GM13977 (cell line): ENCODE data around the gene DMD.

ENCODE experiments used
- DNase-seq: peaks from one replicate; pipeline ENCODE4 v3.0.0; 2012; ENCODE audit warnings: low spot score
- in situ Hi-C: fragments of 300-500 bp; cut with MboI; formaldehyde crosslinking; loops from one replicate; pipeline ENCODE4 v1.12.0; 2022; ENCODE audit warnings: low sequenced_read_pairs, low pct_unique_long_range_greater_than_20kb, mixed read lengths, inconsistent platforms; ENCODE audit not compliant: unreplicated experiment
- TF ChIP-seq, protein P1 (sequence below): IDR thresholded peaks from 2 replicates; pipeline ENCODE4 v1.5.1; 2012; ENCODE audit warnings: mild to moderate bottlenecking, control low read depth; ENCODE audit not compliant: insufficient read depth; ENCODE audit errors: extremely low read depth, missing control alignments

Gene DMD

DNA sequence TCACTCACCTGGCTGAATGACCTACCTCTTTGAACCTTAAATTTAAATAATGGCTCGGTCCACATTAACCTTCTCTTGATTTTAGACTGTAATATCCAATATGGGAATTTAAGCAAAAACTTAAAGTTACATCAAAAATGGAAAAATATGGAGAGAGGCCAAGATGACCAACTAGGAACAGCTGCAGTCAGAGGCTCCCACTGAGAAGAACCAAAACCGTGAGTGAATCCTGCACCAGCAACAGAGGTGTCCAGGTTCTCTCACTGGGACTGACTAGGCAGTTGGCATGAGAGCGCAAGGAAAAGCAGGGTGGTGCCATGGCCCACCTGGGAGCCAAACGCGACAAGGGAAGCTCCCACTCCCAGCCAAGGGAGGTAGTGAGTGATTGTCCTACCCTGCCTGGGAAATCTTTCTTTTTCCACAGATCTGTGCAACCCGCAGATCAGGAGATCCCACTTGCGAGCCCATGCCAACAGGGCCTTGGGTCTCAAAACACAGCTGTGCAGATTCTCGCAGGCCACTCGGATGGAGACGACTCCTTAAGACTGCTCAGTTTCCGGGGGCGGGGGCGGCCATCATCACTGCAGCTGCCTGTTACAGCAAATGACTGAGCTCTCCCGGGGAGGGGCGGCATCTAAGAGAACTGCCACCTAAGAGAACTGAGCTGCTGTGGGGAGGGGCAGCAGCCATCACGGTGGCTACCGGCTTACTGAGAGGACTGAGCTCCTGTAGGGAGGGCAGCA is 343.4 kb downstream of the DMD start:
- in situ Hi-C loops: no loop called here
- TF ChIP-seq, protein P1, sequence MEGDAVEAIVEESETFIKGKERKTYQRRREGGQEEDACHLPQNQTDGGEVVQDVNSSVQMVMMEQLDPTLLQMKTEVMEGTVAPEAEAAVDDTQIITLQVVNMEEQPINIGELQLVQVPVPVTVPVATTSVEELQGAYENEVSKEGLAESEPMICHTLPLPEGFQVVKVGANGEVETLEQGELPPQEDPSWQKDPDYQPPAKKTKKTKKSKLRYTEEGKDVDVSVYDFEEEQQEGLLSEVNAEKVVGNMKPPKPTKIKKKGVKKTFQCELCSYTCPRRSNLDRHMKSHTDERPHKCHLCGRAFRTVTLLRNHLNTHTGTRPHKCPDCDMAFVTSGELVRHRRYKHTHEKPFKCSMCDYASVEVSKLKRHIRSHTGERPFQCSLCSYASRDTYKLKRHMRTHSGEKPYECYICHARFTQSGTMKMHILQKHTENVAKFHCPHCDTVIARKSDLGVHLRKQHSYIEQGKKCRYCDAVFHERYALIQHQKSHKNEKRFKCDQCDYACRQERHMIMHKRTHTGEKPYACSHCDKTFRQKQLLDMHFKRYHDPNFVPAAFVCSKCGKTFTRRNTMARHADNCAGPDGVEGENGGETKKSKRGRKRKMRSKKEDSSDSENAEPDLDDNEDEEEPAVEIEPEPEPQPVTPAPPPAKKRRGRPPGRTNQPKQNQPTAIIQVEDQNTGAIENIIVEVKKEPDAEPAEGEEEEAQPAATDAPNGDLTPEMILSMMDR: no peak

DNA sequence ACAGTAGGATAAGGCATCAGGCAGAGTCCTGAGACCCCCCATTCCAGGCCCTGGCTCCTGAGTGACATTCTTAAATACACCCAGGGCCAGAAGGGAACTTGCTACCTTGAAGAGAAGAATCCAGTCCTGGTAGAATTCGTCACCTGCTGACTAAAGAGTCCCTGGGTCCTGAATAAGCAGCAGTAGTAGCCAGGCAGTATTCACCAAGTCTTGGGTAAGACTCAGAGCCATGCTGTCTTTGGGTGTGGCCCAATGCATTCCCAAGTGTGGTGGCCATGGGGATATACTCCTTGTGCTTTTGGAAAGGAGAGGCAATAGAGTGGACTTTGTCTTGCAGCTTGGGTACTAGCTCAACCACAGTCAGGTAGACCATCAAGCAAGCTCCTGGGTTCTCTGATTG is 359.1 kb downstream of the DMD start:
- DNase-seq: no peak
- in situ Hi-C loops: no loop called here
- TF ChIP-seq, protein P1: no peak

More for the DNA sequence above, 343.4 kb downstream of the DMD start:
- no peak for DNase-seq

DNA sequence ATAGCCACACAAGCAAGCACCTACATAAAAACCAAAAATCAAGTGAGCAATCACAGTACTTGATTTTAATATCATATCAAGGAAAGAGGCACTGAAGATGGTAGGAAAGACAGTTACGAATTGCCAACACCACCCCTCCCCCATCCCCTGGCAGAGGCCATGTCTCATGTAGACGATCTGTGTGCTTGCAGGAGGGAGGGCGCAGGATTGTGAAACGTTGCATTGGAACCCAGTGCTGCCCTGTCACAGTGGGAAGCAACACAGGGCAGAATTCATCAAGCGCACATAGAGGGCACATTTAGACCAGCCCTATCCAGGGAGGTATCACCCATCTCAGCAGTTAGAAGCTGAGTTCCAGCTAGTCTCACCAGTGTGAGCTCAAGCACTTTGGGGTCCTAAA is 359.8 kb downstream of the DMD start:
- TF ChIP-seq, protein P1: no peak
- DNase-seq: no peak
- in situ Hi-C loops: no loop called here

DNA sequence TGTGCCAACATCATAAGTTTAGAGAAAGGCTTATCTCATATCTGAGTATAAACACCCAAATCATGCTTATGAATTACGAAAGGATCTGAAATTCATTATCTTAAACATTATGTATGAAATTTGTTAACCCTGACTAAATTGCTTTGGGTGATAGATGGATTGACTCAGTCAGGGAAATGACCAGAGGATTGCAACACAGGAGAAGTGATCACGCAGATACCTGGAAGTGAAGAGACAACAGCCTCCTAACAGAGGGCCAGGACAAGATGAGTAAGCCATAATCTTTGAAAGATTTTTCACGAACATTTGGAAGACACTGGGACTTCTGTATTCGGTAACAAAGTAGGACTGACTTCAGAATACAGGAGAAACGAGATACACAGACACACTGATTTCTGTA is 363.4 kb downstream of the DMD start:
- no peak for DNase-seq
- TF ChIP-seq, protein P1: no peak
- in situ Hi-C loops: no loop called here

DNA sequence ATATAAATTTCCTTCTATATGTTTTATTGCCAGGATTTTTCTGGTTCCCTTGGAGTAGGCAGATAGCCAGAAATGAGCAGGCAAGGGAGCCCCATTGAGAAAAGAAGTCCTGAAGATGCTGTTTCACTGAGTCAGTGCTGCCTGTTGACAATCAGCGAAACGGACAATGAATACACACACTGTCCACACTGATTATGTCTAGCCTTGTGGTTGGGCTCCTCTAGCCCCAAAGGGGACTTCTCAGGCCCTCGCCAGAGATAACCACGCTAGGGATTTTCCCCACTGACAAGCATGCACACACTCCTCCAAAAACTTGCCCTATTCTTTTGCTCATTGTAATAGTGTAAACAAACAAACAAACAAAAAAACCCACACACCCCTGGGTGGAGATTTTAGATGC is 369.3 kb downstream of the DMD start:
- in situ Hi-C loops: no loop called here
- DNase-seq: no peak
- TF ChIP-seq, protein P1: no peak

DNA sequence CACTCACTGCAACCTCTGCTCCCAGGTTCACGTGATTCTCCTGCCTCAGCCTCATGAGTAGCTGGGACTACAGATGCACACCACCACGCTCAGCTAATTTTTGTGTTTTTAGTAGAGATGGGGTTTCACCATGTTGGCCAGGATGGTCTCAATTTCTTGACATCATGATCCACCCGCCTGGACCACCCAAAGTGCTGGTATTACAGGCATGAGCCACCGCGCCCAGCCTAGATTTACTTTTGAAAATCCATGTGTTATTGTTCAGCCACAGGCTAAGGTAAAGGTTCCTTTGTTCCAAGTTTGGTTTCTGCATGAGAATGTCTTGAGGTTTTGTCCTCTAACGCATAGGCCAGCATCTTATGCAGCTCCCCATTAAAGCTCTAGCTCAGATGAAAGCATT is 371.6 kb downstream of the DMD start:
- DNase-seq: no peak
- in situ Hi-C loops: no loop called here
- TF ChIP-seq, protein P1: no peak
